GM12874 (cell line): ENCODE measurements around the gene NIPBL.

Experiments used
- CTCF ChIP-seq: IDR thresholded peaks from 2 replicates; pipeline ENCODE4 v1.5.1; 2011; ENCODE audit warnings: low read depth, mild to moderate bottlenecking, control low read depth, low read length, moderate library complexity; ENCODE audit not compliant: insufficient read depth

The NIPBL gene

GRCh38 chr5:36876965-36877666, 547 bp downstream of the NIPBL start:
- TF ChIP-seq CTCF: no peak

- no peak for TF ChIP-seq CTCF
These were observed 1.3 kb downstream of the NIPBL start for GRCh38 chr5:36877667-36878391.

- no peak for TF ChIP-seq CTCF
These were observed 2.0 kb downstream of the NIPBL start for GRCh38 chr5:36878392-36879082.

- TF ChIP-seq CTCF: no peak
These were observed 2.9 kb downstream of the NIPBL start for GRCh38 chr5:36879274-36880033.

GRCh38 chr5:36880761-36881160, 4.2 kb downstream of the NIPBL start:
- TF ChIP-seq CTCF: no peak

- no peak for TF ChIP-seq CTCF
These were observed 4.7 kb downstream of the NIPBL start for GRCh38 chr5:36881304-36881703.

- TF ChIP-seq CTCF: no peak
These were observed 5.2 kb downstream of the NIPBL start for GRCh38 chr5:36881807-36882206.
